Type B pancreatic cell (in vitro differentiated cells): ENCODE data around the gene PPP1R9A. TPM values are rescaled to one million over a fixed set of nuclear protein-coding genes. Genes with fewer than 3 reads are reported as not detected.
"Not testable (repeated sequence)": the region's sequence is repeated elsewhere in the genome, so short reads cannot be mapped to it uniquely, and the experiment has no call there.

Experiments used
- DNase-seq: peaks from one replicate; pipeline ENCODE4 v3.0.0; 2021; ENCODE audit warnings: mixed read lengths; ENCODE audit not compliant: unreplicated experiment; ENCODE audit errors: extremely low spot score
- H3K27ac Mint-ChIP-seq: 2 replicates; pipeline ENCODE4 v1.8.0; 2021; ENCODE audit warnings: mild to moderate bottlenecking, mixed read lengths
- H3K27me3 Mint-ChIP-seq: 2 replicates; pipeline ENCODE4 v1.8.0; 2021; ENCODE audit warnings: mixed read lengths
- H3K36me3 Mint-ChIP-seq: 2 replicates; pipeline ENCODE4 v1.8.0; 2021; ENCODE audit warnings: mixed read lengths
- H3K4me1 Mint-ChIP-seq: one replicate; pipeline ENCODE4 v1.8.0; 2021; ENCODE audit warnings: mixed read lengths; ENCODE audit not compliant: unreplicated experiment
- H3K4me3 Mint-ChIP-seq: 2 replicates; pipeline ENCODE4 v1.8.0; 2021; ENCODE audit warnings: mild to moderate bottlenecking, mixed read lengths
- H3K9me3 Mint-ChIP-seq: 2 replicates; pipeline ENCODE4 v1.8.0; 2021; ENCODE audit warnings: mixed read lengths
- CTCF ChIP-seq: fragments of 200-600 bp; sonication (generic); conservative IDR thresholded peaks from 2 replicates; pipeline ENCODE4 v1.5.0; 2021; ENCODE audit warnings: antibody characterized with exemption, mild to moderate bottlenecking
- total RNA-seq: library from RNA; stranded (reverse); gene quantifications from 2 replicates; pipeline ENCODE4 v1.2.1, GENCODE V29; 2021; ENCODE audit warnings: low replicate concordance

Gene PPP1R9A
- total RNA-seq, 1 donor from 2014 or later, result 21.3 TPM

DNA sequence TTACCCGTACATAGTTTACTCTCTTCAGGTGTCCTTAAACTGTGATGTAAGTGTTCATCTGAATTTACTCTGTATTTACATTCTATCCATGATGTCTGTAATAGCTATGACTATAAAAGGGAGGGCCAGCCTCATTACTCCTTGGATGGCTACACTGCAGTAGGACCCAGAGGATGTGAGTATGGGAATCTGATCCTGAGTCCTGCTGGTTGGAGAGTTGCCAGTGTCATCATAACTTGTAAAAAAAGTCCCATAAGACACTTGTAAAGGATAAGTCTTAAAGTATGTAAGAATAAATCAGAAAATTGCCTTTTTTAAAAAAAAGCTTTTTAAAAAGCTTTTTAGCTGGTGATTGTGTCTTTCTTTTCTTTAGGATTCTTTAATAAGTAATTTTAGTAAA, 95.4 kb downstream of the PPP1R9A start:
- no peaks in the 10 kb centered on the region for H3K36me3 Mint-ChIP-seq

DNA sequence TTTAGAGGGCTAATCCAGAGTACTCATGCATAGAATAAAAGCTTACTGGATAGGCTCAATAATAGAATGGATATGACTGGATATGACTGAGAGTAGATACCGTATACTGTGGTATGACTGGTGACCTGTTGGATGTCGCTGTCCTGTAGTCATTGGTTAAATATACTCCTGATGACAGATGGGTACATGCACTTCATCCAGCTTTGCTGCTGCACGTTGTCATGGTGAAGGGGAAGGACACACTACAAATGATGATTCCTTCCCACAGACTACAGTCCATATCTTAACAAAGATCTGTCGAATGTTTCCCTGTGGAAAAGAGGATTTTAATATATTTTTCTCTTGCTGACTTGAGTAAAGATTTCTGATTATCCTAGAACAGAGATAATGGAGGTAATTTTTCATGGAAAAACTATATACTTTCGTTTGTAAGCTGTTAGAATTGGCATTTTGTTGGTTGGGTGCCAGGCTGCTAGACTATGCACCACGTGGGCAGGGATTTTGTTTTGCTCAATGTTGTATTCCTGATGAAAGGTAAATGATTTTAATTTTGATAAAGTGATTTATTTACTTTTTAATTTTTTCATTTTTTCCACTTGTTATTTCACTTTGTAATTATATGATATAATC, 97.3 kb downstream of the PPP1R9A start:
- no peak overlapping the region for H3K27ac Mint-ChIP-seq
- no peaks in the 10 kb centered on the region for H3K27me3 Mint-ChIP-seq
- H3K4me3 Mint-ChIP-seq, result no peak overlapping the region
- peaks cover 34% of the 10 kb centered on the region for H3K4me1 Mint-ChIP-seq
- no peak for TF ChIP-seq CTCF
- no peaks in the 10 kb centered on the region for H3K9me3 Mint-ChIP-seq
- DNase-seq, result no peak
- no peaks in the 10 kb centered on the region for H3K36me3 Mint-ChIP-seq

More for the DNA sequence above, 95.4 kb downstream of the PPP1R9A start:
- no peak overlapping the region for H3K27ac Mint-ChIP-seq
- H3K4me1 Mint-ChIP-seq, result peaks cover 46% of the 10 kb centered on the region
- no peaks in the 10 kb centered on the region for H3K27me3 Mint-ChIP-seq
- H3K9me3 Mint-ChIP-seq, result no peaks in the 10 kb centered on the region
- DNase-seq, result no peak
- TF ChIP-seq CTCF, result no peak
- H3K4me3 Mint-ChIP-seq, result no peak overlapping the region

DNA sequence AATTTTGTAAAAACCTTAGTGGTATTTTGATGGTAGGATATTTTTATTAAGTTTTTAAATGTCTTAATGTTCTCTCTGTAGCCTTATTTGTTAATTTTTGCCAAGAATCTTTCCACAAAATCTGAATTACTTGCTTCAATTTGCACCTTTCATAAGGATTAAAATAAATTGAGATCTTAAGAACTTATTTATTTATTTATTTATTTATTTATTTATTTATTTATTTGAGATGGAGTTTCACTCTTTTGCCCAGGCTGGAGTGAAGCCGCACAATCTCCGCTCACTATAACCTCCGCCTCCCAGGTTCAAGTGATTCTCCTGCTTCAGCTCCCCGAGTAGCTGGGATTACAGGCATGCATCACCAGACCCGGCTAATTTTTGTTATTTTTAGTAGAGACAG, 98.6 kb downstream of the PPP1R9A start:
- Mint-ChIP-seq H3K9me3 (no peaks in the 10 kb centered on the region), H3K27ac (no peak overlapping the region), H3K27me3 (no peaks in the 10 kb centered on the region), H3K36me3 (no peaks in the 10 kb centered on the region), H3K4me1 (peaks cover 27% of the 10 kb centered on the region), H3K4me3 (no peak overlapping the region)
- TF ChIP-seq CTCF, result no peak
- no peak for DNase-seq

GRCh38 chr7:95008773-95009172, 101.4 kb downstream of the PPP1R9A start:
- H3K4me3 Mint-ChIP-seq, H3K27ac Mint-ChIP-seq, DNase-seq, H3K9me3 Mint-ChIP-seq, H3K27me3 Mint-ChIP-seq, H3K36me3 Mint-ChIP-seq: not testable (repeated sequence)
- H3K4me1 Mint-ChIP-seq, result peaks cover 13% of the 10 kb centered on the region

DNA sequence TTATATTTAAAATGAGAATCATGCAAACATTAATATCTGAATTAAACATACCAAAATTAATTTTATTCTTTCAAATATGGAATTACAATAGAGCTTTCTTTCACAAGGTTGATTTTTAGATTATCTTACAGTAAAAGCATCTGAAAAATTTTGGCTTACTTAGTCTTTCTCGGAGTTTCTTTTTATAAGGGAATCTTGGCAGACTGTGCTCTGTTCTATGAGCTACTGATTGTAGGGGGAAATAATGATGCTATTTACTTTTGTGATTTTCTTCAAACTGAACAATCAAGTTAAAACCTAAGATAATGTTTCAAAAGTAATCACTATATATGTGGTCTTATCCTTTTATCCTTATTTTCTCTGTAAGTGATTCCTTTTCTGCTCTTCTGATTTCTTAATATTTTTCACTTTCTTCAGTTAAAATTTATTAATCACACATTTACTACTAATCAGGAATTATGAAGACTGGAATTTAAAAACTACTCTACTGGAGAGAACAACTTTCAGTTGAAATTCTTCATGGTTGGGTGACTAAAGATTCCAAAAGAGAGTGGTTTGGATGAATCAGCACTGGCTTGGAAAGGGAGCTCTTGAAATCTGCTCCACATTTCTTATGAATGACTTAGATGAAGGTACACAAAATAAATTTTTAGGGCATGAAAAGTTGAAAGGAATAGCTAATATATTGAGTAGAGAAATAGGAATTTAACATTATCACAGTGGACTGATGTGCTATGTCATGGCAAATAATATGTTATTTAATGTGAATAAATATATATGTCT, 103.9 kb downstream of the PPP1R9A start:
- no peaks in the 10 kb centered on the region for H3K4me1 Mint-ChIP-seq
- DNase-seq, result no peak
- H3K27me3 Mint-ChIP-seq, result no peaks in the 10 kb centered on the region
- no peaks in the 10 kb centered on the region for H3K9me3 Mint-ChIP-seq
- H3K27ac Mint-ChIP-seq, result no peak overlapping the region
- no peak overlapping the region for H3K4me3 Mint-ChIP-seq
- no peak for TF ChIP-seq CTCF
- H3K36me3 Mint-ChIP-seq, result no peaks in the 10 kb centered on the region

DNA sequence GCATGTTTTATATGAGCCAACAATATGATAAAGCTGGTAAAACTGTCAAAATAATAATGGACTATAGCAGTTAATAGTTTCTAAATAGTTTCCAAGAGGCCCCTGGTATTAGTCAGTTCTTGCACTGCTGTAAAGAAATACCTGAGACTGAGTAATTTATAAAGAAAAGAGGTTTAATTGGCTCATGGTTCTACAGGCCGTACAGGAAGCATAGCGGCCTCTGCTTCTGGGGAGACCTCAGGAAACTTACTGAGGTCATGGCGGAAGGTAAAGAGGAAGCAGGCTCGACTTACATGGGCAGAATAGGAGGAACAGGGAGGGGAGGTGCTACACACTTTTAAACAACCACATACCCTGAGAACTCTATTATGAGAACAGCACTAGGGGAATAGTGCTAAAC, 104.6 kb downstream of the PPP1R9A start:
- no peak for TF ChIP-seq CTCF
- Mint-ChIP-seq H3K9me3 (no peaks in the 10 kb centered on the region), H3K27me3 (no peaks in the 10 kb centered on the region), H3K27ac (no peak overlapping the region), H3K4me3 (no peak overlapping the region), H3K36me3 (no peaks in the 10 kb centered on the region), H3K4me1 (no peaks in the 10 kb centered on the region)
- no peak for DNase-seq
